H1 (cell line): ENCODE measurements around the gene PDGFB. TPM values are rescaled to one million over a fixed set of nuclear protein-coding genes. Genes with fewer than 3 reads are reported as not detected.

Source experiments
- CTCF ChIA-PET: fragments of 300-600 bp; sonication (Branson Sonifier 250); formaldehyde crosslinking; loops from one replicate; lab custom pipeline; 2021; ENCODE audit not compliant: partially characterized antibody; lab: Charles Lee
- POLR2A ChIA-PET: fragments of 300-600 bp; sonication (Branson Sonifier 250); formaldehyde crosslinking; loops from one replicate; lab custom pipeline; 2021; ENCODE audit warnings: inconsistent platforms; ENCODE audit not compliant: partially characterized antibody; lab: Charles Lee
- DNase-seq, 2 experiments: peaks; one replicate each; pipeline versions ENCODE4 v3.0.0 to v3.0.0-alpha.2; 2010 to 2022; ENCODE audit warnings: low spot score in 2 of 2, low read depth in 1 of 2, mixed read lengths in 1 of 2
- FAIRE-seq: peaks from 2 replicates; lab custom pipeline; 2011; peaks lifted over from hg19 to GRCh38; lab: Jason Lieb, UNC
- H2AFZ ChIP-seq: 2 replicates; pipeline ENCODE4 v1.8.1; 2012; ENCODE audit warnings: low read length, inconsistent platforms
- H2AK5ac ChIP-seq: 2 replicates; pipeline ENCODE4 v1.6.1; 2013; ENCODE audit warnings: low read depth, low read length
- H2BK120ac ChIP-seq: replicated peaks from 2 replicates; pipeline ENCODE3; 2013; ENCODE audit warnings: low read depth, low read length, inconsistent platforms
- H2BK12ac ChIP-seq: 2 replicates; pipeline ENCODE4 v1.6.1; 2013; ENCODE audit warnings: low read depth, low read length
- H2BK15ac ChIP-seq: 2 replicates; pipeline ENCODE4 v1.6.1; 2013; ENCODE audit warnings: low read length
- H2BK20ac ChIP-seq: 2 replicates; pipeline ENCODE4 v1.6.1; 2013; ENCODE audit warnings: low read length
- H2BK5ac ChIP-seq: 2 replicates; pipeline ENCODE4 v1.6.1; 2013; ENCODE audit warnings: low read depth, low read length
- H3K14ac ChIP-seq: 2 replicates; pipeline ENCODE4 v1.6.1; 2013; ENCODE audit warnings: inconsistent platforms; ENCODE audit not compliant: insufficient read length
- H3K18ac ChIP-seq: 2 replicates; pipeline ENCODE4 v1.6.1; 2013; ENCODE audit warnings: low read length; ENCODE audit errors: extremely low read depth
- H3K23ac ChIP-seq: 2 replicates; pipeline ENCODE4 v1.6.1; 2013; ENCODE audit warnings: inconsistent platforms; ENCODE audit not compliant: insufficient read length
- H3K23me2 ChIP-seq: 2 replicates; pipeline ENCODE4 v1.6.1; 2013; ENCODE audit warnings: low read depth, low read length
- H3K27ac ChIP-seq: 2 replicates; pipeline ENCODE4 v1.6.1; 2011; ENCODE audit warnings: low read depth, low read length, inconsistent platforms
- H3K27me3 ChIP-seq, 4 experiments: replicated peaks in 1 of 4; 1 replicate in 1 of 4; 2 replicates in 3 of 4; pipeline versions ENCODE4 v1.6.1 to v1.8.1; 2011 to 2013; ENCODE audit warnings: low read length in 3 of 4, mild to moderate bottlenecking in 3 of 4, inconsistent platforms in 2 of 4, mixed read lengths in 2 of 4, moderate library complexity in 1 of 4; ENCODE audit not compliant: control insufficient read depth in 3 of 4, insufficient read depth in 3 of 4; ENCODE audit errors: extremely low read depth in 1 of 4
- H3K36me3 ChIP-seq, 4 experiments: 2 replicates each; pipeline versions ENCODE4 v1.6.1 to v1.8.1; 2011 to 2013; ENCODE audit warnings: mild to moderate bottlenecking in 4 of 4, low read length in 3 of 4, moderate library complexity in 2 of 4, control low read depth in 1 of 4, inconsistent platforms in 1 of 4; ENCODE audit not compliant: insufficient read depth in 4 of 4, control insufficient read depth in 2 of 4
- H3K4ac ChIP-seq: replicated peaks from 2 replicates; pipeline ENCODE3; 2013; ENCODE audit warnings: low read length, low read depth, mixed read lengths, inconsistent platforms; ENCODE audit not compliant: insufficient read length
- H3K4me1 ChIP-seq, 4 experiments: replicated peaks in 1 of 4; 1 replicate in 1 of 4; 2 replicates in 3 of 4; pipeline versions ENCODE4 v1.6.1 to v1.8.1; 2011 to 2013; ENCODE audit warnings: low read length in 3 of 4, inconsistent platforms in 2 of 4, mixed read lengths in 1 of 4; ENCODE audit not compliant: insufficient read depth in 4 of 4, control insufficient read depth in 3 of 4
- H3K4me2 ChIP-seq, 2 experiments: 2 replicates each; pipeline versions ENCODE4 v1.6.1 to v1.8.1; 2011 to 2013; ENCODE audit warnings: low read depth in 2 of 2, low read length in 2 of 2, control low read depth in 1 of 2, inconsistent platforms in 1 of 2, mild to moderate bottlenecking in 1 of 2; ENCODE audit not compliant: insufficient read depth in 1 of 2
- H3K4me3 ChIP-seq, 4 experiments: fragments of 200-600, 300-600 bp in 1 of 4; sonication (generic), shearing (Covaris generic), sonication (Bioruptor Twin) in 1 of 4; 2 replicates each; pipeline versions ENCODE4 v1.5.1 to v1.8.1; 2011 to 2016; ENCODE audit warnings: low read length in 4 of 4, low read depth in 3 of 4, control low read depth in 2 of 4, inconsistent platforms in 2 of 4, mild to moderate bottlenecking in 2 of 4, mixed read lengths in 1 of 4, moderate library complexity in 1 of 4; ENCODE audit not compliant: insufficient read depth in 2 of 4; ENCODE audit errors: extremely low read depth in 1 of 4
- H3K56ac ChIP-seq: replicated peaks from 2 replicates; pipeline ENCODE3; 2013; ENCODE audit warnings: low read depth, mild to moderate bottlenecking, mixed read lengths, low read length, inconsistent platforms; ENCODE audit not compliant: insufficient read length
- H3K79me1 ChIP-seq: 2 replicates; pipeline ENCODE4 v1.6.1; 2013; ENCODE audit warnings: low read depth, low read length, control low read depth
- H3K79me2 ChIP-seq, 2 experiments: 2 replicates each; pipeline versions ENCODE4 v1.6.1 to v1.8.1; 2012 to 2013; ENCODE audit warnings: low read length in 2 of 2, mild to moderate bottlenecking in 2 of 2, inconsistent platforms in 1 of 2; ENCODE audit not compliant: insufficient read depth in 2 of 2, control insufficient read depth in 1 of 2
- H3K9ac ChIP-seq, 4 experiments: replicated peaks in 1 of 4; 1 replicate in 1 of 4; 2 replicates in 3 of 4; pipeline versions ENCODE4 v1.6.1 to v1.8.1; 2011 to 2013; ENCODE audit warnings: low read depth in 3 of 4, low read length in 3 of 4, control low read depth in 2 of 4, mild to moderate bottlenecking in 2 of 4, moderate library complexity in 2 of 4, inconsistent platforms in 1 of 4; ENCODE audit errors: extremely low read depth in 1 of 4
- H3K9me3 ChIP-seq, 2 experiments: 2 replicates each; pipeline versions ENCODE4 v1.6.1 to v1.8.1; 2012 to 2013; ENCODE audit warnings: mild to moderate bottlenecking in 2 of 2, moderate library complexity in 2 of 2, control low read depth in 1 of 2, inconsistent platforms in 1 of 2, low read depth in 1 of 2, low read length in 1 of 2, mixed read lengths in 1 of 2; ENCODE audit not compliant: insufficient read depth in 2 of 2
- H4K20me1 ChIP-seq, 2 experiments: replicated peaks in 1 of 2; 2 replicates each; pipeline versions ENCODE3 to v1.8.1; 2011 to 2013; ENCODE audit warnings: inconsistent platforms in 2 of 2, low read length in 2 of 2, mild to moderate bottlenecking in 1 of 2; ENCODE audit not compliant: insufficient read depth in 2 of 2, control insufficient read depth in 1 of 2
- H4K5ac ChIP-seq: 2 replicates; pipeline ENCODE4 v1.6.1; 2013; ENCODE audit warnings: low read length, low read depth, mixed read lengths, inconsistent platforms; ENCODE audit not compliant: insufficient read length
- H4K8ac ChIP-seq: 2 replicates; pipeline ENCODE4 v1.8.0; 2013; ENCODE audit warnings: mild to moderate bottlenecking, moderate library complexity, low read length, inconsistent platforms; ENCODE audit not compliant: insufficient read depth; ENCODE audit errors: extremely low read depth
- H4K91ac ChIP-seq: replicated peaks from 2 replicates; pipeline ENCODE3; 2013; ENCODE audit warnings: low read length, mixed read lengths, inconsistent platforms; ENCODE audit not compliant: insufficient read length
- POLR2AphosphoS5 ChIP-seq: IDR thresholded peaks from 2 replicates; pipeline ENCODE4 v1.6.1; 2011; ENCODE audit warnings: low read depth, low read length
- POU5F1 ChIP-seq: IDR thresholded peaks from 2 replicates; pipeline ENCODE4 v1.6.1; 2011; ENCODE audit warnings: low read depth, mild to moderate bottlenecking, low read length, moderate library complexity
- TEAD4 ChIP-seq: IDR thresholded peaks from 2 replicates; pipeline ENCODE4 v1.6.1; 2012; ENCODE audit warnings: low read depth, low read length, inconsistent platforms, mixed read lengths
- WGBS, 2 experiments: shearing (Covaris generic) in 1 of 2; methylation state at CpG; one replicate each; pipeline versions ENCODE4 v1.1.6 to v1.1.7; 2013 to 2015; ENCODE audit warnings: low lambda C conversion rate in 2 of 2, mixed read lengths in 2 of 2, inconsistent platforms in 1 of 2, low coverage in 1 of 2, missing lambda C conversion rate in 1 of 2; ENCODE audit not compliant: insufficient replicate concordance in 2 of 2, insufficient coverage in 1 of 2, insufficient read length in 1 of 2; ENCODE audit errors: extremely low coverage in 1 of 2, missing lambda C conversion rate in 1 of 2; 5-methylcytosine and 5-hydroxymethylcytosine counted together
- polyA plus RNA-seq, 7 experiments: library from polyadenylated mRNA; depleted of rRNA in 3 of 7; stranded (reverse) in 5 of 7; unstranded in 2 of 7; fragments of >200 nt in 5 of 7; fragments of 200-250 nt in 2 of 7; gene quantifications; 1 replicate in 5 of 7; 2 replicates in 1 of 7; 4 replicates in 1 of 7; pipeline versions ENCODE4 v1.2.1 to v1.2.3, GENCODE V29; 2011 to 2013; ENCODE audit warnings: missing spikeins in 2 of 7, mixed read lengths in 2 of 7
- total RNA-seq: library from RNA; stranded (reverse); fragmentation: NEBNext Ultra II Directional; extraction: Animal tissue kit (Norgen Biotek cat#: 25700); gene quantifications from 2 replicates; pipeline ENCODE4 v1.2.1, GENCODE V29; 2021

PDGFB gene
- total and polyA plus RNA-seq, 2 of the 8 experiments (the other 6 are each of a cell fraction or from before 2014, with no cell fraction given), result 3.9 to 8.5 TPM

GRCh38 chr22:39188809-39189208 lies 56.0 kb downstream of the PDGFB start:
- no peak overlapping the region for H2BK15ac ChIP-seq
- POLR2A ChIA-PET, result interaction anchor here (1.3 kb wide), 3 partner anchors 9 to 26 kb away, joined by 3 to 7 read pairs (median 6); no protein-coding TSS in a partner anchor
- no peak overlapping the region for H3K4me2 ChIP-seq
- no peak overlapping the region for H2BK12ac ChIP-seq
- peaks cover 0 to 4% (median 0%) of the 10 kb centered on the region in 4 experiments; a peak in 2 of 7 replicates for H3K4me1 ChIP-seq
- no peak for FAIRE-seq
- H3K23me2 ChIP-seq, result no peaks in the 10 kb centered on the region
- H3K56ac ChIP-seq, result no peak overlapping the region
- H4K20me1 ChIP-seq, result no peaks in the 10 kb centered on the region
- H2AFZ ChIP-seq, result no peak overlapping the region
- no peaks in the 10 kb centered on the region for H3K79me1 ChIP-seq
- no peak overlapping the region for H3K27ac ChIP-seq
- H3K4ac ChIP-seq, result no peak overlapping the region
- H3K9ac ChIP-seq, result no peak overlapping the region
- no peak overlapping the region for H2AK5ac ChIP-seq
- no peak overlapping the region for H2BK5ac ChIP-seq
- no peak for DNase-seq
- H3K9me3 ChIP-seq, result peaks cover 2 to 9% of the 10 kb centered on the region in 2 experiments
- TF ChIP-seq TEAD4, result no peak
- TF ChIP-seq POLR2AphosphoS5, result no peak
- no peak for TF ChIP-seq POU5F1
- H3K27me3 ChIP-seq, result no peaks in the 10 kb centered on the region
- 95% methylated on average over 9 of the region's 10 CpGs; no CpG with 5 or more reads in 1 of the 2 experiments for WGBS, 2 experiments
- no peak overlapping the region for H2BK20ac ChIP-seq
- H3K23ac ChIP-seq, result no peak overlapping the region
- H4K5ac ChIP-seq, result no peak overlapping the region
- H3K79me2 ChIP-seq, result no peaks in the 10 kb centered on the region
- H3K36me3 ChIP-seq, result no peaks in the 10 kb centered on the region
- no peak overlapping the region for H4K91ac ChIP-seq
- no peak overlapping the region for H3K18ac ChIP-seq
- H4K8ac ChIP-seq, result no peak overlapping the region
- no peak overlapping the region for H3K4me3 ChIP-seq
- H3K14ac ChIP-seq, result no peak overlapping the region
- H2BK120ac ChIP-seq, result no peak overlapping the region
- CTCF ChIA-PET, result interaction anchor here (2.3 kb wide), 1 partner anchor 26 kb away, joined by 14 read pairs; no protein-coding TSS in a partner anchor
